ENCODE data around the gene CLIC3.
"Not testable (repeated sequence)": the region's sequence is repeated elsewhere in the genome, so short reads cannot be mapped to it uniquely, and the experiment has no call there.

The CLIC3 gene

DNA sequence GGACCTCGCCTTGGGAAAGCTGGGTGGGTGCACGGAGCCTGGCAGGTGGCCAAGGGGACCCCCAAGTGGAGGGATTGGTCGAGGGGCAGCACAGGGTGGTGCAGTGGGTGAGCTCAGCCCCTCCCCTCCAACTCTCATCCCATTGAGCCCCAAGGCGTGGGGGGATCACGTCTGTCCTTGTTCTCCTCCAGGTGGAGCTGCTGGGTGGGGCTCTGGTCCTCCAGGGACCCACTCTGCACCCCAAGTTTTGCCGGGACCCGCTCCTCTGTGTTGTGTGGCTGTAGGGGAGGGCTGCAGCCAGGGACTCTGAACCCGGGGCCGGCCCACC is 39.1 kb upstream of the CLIC3 start:
- peak overlapping the region; percentile 72 for H3K4me3 Mint-ChIP-seq
- H3K27ac Mint-ChIP-seq, result peak overlapping the region; percentile 79
- no peaks in the 10 kb centered on the region for H3K27me3 Mint-ChIP-seq (ENCODE audit: low read depth)
- H3K9me3 Mint-ChIP-seq, result no peaks in the 10 kb centered on the region
- no peak for DNase-seq (ENCODE audit: low spot score)
- no peaks in the 10 kb centered on the region for H3K36me3 Mint-ChIP-seq (ENCODE audit: low read depth)
- H3K4me1 Mint-ChIP-seq (ENCODE audit: low read depth), result peaks cover 24% of the 10 kb centered on the region

DNA sequence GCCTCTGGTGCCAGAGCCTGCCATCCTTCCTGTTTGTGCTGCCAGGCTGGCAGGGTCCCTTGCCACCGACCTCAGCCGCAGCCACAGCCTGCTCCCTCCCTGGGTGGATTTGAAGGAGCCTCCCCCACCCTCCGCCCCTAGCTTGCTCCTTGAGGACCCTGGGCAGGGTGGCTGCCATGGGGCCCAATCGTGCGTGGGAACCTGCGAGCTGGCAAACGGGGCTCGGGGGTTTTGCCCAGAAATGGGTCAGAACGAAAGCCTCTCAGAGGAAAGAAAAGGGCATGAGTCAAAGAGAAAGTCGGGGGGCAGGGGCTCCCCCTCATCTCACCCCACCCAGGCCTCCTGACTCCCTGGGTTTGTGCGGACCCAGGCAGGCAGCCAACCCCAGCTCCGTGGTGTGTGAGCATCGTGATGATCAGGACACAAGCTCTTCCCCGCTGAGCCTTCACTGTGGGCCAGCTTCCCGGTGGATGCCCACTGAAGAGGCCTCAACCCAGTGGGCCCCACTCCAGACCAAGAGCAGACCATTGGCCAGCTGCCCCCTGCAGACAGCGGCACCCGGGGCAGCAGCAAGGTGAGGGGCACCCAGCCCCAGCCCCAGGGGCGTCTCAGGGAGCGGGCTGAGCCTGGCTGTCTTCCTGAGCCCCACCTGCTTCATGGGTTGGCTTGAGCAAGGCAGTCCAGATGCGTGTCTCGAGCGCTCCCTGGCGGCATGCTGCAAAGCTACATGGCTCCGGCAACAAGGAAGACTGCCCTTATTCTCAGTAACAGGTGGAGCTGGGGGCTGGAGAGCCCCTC is 38.5 kb upstream of the CLIC3 start:
- Mint-ChIP-seq H3K27me3 (ENCODE audit: low read depth) (no peaks in the 10 kb centered on the region), H3K4me3 (peak overlapping the region; percentile 72), H3K36me3 (ENCODE audit: low read depth) (no peaks in the 10 kb centered on the region), H3K9me3 (no peaks in the 10 kb centered on the region), H3K4me1 (ENCODE audit: low read depth) (peaks cover 27% of the 10 kb centered on the region), H3K27ac (peak overlapping the region; percentile 79)
- DNase-seq (ENCODE audit: low spot score), result peak; percentile 80

DNA sequence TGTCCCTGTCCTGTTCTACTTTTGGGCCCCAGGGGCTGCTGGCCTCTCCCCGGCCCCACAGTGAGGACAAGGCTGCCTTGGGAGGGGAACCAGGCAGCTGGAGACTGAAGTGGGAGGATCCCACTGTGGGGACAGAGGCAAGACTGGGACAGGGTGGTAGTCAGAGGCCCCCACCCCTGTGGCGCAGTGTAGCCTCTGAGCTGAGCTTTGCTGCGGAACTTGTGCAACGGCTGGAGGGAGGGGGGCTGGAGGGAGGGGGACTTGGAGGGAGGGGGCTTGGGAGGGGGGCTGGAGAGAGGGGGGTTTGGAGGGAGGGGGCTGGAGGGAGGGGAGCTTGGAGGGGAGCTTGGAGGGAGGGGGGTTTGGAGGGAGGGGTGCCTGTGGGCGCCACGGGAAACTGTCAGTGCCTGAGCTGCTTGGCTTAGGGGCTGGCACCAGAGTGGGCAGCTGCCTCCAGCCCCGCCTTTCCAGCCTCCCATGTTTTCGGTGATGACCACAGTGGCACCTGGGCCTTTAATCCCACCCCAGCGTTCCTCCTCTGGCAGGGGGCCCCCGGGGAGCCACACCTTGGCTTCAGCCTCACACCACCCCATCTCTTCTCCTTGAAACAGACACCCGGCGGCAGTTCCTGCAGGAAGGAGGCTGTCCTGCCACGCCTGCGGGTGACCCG is 37.8 kb upstream of the CLIC3 start:
- no peak for DNase-seq (ENCODE audit: low spot score)
- H3K4me1 Mint-ChIP-seq (ENCODE audit: low read depth), result peaks cover 33% of the 10 kb centered on the region
- H3K36me3 Mint-ChIP-seq (ENCODE audit: low read depth), result no peaks in the 10 kb centered on the region
- H3K27ac Mint-ChIP-seq, result peak overlapping the region; percentile 79
- H3K4me3 Mint-ChIP-seq, result peak overlapping the region; percentile 72
- H3K27me3 Mint-ChIP-seq (ENCODE audit: low read depth), result no peaks in the 10 kb centered on the region
- no peaks in the 10 kb centered on the region for H3K9me3 Mint-ChIP-seq

DNA sequence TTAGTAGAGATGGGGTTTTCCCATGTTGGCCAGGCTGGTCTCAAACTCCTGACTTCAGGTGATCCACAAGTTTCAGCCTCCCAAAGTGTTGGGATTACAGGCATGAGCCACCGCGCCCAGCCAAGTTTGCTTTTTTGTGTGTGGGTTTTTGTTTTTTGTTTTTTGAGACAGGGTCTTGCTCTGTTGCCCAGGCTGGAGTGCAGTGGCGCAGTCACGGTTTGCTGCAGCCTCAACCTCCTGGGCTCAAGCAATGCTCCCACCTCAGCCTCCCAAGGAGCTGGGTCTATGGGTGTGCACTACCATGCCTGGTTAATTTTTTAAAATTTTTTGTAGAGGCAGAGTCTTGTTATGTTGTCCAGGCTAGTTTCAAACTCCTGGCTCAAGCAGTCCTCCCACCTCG is 37.1 kb upstream of the CLIC3 start:
- H3K27me3 Mint-ChIP-seq (ENCODE audit: low read depth); DNase-seq (ENCODE audit: low spot score); H3K4me3 Mint-ChIP-seq; H3K36me3 Mint-ChIP-seq (ENCODE audit: low read depth); H3K9me3 Mint-ChIP-seq: not testable (repeated sequence)
- Mint-ChIP-seq H3K4me1 (ENCODE audit: low read depth) (peaks cover 36% of the 10 kb centered on the region), H3K27ac (peak overlapping the region; percentile 55)

DNA sequence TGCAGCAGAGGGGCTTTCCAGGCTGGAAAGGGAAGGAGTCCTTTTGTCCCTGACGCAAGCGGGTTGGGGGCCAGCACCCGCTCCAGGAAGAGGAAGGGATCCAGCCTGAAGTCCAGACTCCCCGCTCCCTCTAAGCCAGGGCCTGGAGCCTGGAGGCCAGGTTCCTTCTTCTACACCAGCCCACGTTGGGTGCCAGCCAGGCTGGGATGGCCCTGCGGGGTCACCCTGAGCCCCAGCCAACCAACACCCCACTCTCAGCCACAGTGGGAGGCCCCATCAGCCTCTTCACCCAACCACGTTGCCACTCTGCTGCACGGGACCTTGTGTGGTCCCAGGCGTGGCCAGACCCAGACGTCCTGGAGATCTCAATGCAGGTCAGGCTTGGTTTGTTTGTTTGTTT is 36.5 kb upstream of the CLIC3 start:
- Mint-ChIP-seq H3K36me3 (ENCODE audit: low read depth) (no peaks in the 10 kb centered on the region), H3K27ac (peak overlapping the region; percentile 35), H3K9me3 (no peaks in the 10 kb centered on the region), H3K4me3 (no peak overlapping the region), H3K27me3 (ENCODE audit: low read depth) (no peaks in the 10 kb centered on the region), H3K4me1 (ENCODE audit: low read depth) (peaks cover 36% of the 10 kb centered on the region)
- DNase-seq (ENCODE audit: low spot score), result no peak

DNA sequence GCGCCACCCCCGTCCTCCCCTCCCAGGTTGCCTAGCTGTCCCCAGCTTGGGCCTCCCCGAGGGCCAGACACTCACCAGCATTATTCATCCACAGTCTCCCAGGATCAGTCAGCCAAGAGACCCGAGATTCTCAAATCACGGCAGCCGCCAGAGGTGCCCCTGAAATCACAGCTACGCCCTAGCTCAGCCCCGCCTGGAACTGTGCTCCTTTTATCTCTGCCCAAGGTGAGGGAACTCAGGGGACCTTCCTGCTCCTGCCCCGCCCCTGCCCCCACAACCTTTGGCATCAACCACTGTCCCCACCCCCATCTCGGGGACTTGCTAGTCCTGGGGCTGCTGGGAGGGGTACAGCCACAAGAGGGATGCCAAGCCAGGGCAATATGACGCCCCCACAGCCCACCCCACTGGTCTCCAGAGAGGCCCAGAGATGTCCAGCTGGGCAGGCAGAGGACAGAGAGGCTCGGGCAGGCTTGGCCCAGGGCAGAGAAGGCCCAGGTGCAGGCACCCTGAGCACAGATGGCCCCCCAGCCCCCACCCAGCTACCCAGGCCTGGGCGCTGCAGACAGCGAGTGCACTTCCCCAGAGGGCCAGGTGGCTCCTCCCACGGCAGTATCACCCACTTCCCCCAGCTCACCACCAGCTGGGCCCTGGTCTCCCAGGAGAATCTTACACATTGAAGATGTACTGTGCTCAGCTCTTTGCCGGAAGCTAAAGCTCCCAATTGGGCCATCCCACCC is 35.7 kb upstream of the CLIC3 start, which contains the start of gene FUT7:
Gene FUT7, minus strand, starts transcription at position 185 of the 737 bp plus-strand sequence. Its CDS starts 97 bp downstream, at position 88.
- Mint-ChIP-seq H3K4me1 (ENCODE audit: low read depth) (peaks cover 36% of the 10 kb centered on the region), H3K9me3 (no peaks in the 10 kb centered on the region), H3K27ac (no peak within 1 kb of the TSS), H3K27me3 (ENCODE audit: low read depth) (no peaks in the 10 kb centered on the region), H3K36me3 (ENCODE audit: low read depth) (no peaks in the 10 kb centered on the region), H3K4me3 (peak within 1 kb of the TSS; percentile 2)
- DNase-seq (ENCODE audit: low spot score), result no peak

DNA sequence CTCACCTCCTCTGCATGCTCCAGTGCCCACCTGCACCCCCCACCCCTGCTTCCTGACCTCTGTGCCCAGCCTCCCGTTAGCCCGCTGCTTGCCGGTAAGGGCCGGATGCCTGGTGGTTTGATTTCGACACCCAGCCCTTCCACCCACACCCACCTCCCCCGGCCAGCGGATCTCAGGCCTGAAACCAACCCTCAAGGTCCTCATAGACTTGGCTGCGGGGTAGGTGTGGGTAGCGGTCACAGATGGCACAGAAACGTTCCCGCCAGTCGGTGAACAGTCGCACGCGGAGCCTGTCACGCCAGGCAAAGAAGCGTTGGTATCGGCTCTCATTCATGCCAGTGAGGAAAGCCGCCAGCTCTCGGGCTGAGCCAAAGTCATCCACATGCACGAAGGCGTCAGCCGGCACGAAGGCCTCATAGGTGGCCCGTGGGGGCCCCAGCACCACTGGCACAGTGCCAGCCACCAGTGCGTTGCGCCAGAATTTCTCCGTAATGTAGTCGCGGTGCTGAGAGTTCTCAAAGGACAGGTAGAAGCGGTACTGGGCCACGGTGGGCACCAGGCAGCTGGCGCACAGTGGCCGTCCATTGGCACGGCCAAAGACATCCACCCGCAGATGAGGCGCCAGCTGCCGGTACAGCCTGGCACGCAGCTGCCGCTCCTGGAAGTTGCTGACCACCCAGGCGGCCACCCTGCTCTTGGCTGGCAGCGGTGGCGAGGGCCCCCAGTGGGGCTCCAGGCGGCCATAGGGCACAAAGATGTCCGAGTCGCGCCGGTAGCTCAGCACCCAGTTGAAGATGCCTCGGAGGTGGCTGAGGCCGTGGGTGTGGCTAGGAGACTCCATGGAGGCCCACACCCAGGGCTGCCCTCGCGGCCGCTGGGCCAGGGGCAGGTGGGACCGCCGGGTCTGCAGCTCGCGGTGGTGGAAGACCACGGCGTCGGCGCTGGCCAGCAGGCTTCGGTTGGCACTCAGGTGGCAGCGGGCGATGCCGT is 34.5 kb upstream of the CLIC3 start:
- H3K9me3 Mint-ChIP-seq, result no peaks in the 10 kb centered on the region
- H3K36me3 Mint-ChIP-seq (ENCODE audit: low read depth), result no peaks in the 10 kb centered on the region
- no peaks in the 10 kb centered on the region for H3K27me3 Mint-ChIP-seq (ENCODE audit: low read depth)
- H3K27ac Mint-ChIP-seq, result peak overlapping the region; percentile 67
- H3K4me3 Mint-ChIP-seq, result peak overlapping the region; percentile 50
- peak; percentile 49 for DNase-seq (ENCODE audit: low spot score)
- H3K4me1 Mint-ChIP-seq (ENCODE audit: low read depth), result peaks cover 36% of the 10 kb centered on the region

DNA sequence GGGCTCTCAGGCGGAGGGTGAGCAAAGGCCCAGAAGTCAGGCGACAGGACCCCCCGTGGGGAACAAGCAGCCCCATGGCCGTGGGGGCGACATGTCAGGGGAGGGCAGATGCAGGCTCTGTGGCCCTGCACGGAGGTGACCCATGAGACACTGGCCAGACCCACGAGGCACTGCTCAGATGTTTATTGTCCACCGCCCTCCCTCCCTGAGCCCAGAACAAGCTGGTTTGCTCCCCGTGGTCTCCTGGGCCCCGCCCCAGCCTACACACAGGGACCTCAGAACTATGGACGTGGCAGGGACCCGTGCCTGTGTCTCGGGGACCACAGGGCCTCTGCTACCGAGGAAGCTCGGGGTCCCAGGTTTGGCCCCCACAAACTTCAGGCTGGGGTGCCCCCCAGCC is 33.6 kb upstream of the CLIC3 start:
- H3K4me1 Mint-ChIP-seq (ENCODE audit: low read depth), result peaks cover 33% of the 10 kb centered on the region
- peak overlapping the region; percentile 77 for H3K4me3 Mint-ChIP-seq
- no peaks in the 10 kb centered on the region for H3K27me3 Mint-ChIP-seq (ENCODE audit: low read depth)
- no peaks in the 10 kb centered on the region for H3K9me3 Mint-ChIP-seq
- H3K36me3 Mint-ChIP-seq (ENCODE audit: low read depth), result no peaks in the 10 kb centered on the region
- no peak for DNase-seq (ENCODE audit: low spot score)
- H3K27ac Mint-ChIP-seq, result no peak overlapping the region

DNA sequence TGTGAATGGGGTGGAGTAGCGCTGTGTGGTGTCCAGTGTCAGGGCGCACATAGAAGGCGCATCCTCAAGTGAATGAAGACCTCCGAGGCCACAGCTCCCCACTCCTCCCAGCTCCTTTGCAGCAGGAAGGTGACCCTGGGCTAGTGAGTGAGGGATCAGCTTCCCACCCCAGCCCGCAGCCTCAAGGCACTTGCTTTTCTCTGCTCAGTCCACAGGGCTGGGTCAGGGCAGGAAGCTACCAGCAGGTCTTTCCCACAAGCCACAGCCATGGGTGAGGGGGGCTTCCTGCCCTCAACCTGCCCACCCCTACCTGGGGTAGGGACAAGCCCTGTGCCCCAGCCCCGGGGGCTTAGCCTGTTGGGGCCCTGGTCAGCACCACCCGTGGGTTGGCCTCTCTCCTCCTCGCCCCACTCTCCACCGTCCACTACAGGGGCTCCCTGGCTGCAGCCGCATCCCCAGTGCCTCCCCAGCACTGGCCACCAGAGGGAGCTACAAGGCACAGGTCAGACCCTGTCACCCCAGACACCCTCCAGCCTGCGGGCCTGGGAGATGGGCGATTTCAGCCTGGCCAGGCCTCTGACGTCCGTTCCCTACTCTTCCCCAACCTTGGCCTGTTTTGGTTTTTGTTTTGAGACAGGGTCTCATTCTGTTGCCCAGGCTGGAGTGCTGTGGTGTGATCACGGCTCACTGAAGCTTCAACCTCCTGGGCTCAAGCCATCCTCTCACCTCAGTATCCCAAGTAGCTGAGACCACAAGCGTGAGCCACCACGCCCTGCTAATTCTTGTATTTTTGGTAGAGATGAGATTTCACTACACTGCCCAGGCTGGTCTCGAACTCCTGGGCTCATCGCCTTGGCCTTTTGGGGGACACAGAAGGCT is 32.9 kb upstream of the CLIC3 start:
- H3K4me1 Mint-ChIP-seq (ENCODE audit: low read depth), result peaks cover 26% of the 10 kb centered on the region
- H3K27me3 Mint-ChIP-seq (ENCODE audit: low read depth), result no peaks in the 10 kb centered on the region
- H3K9me3 Mint-ChIP-seq, result no peaks in the 10 kb centered on the region
- peak overlapping the region; percentile 74 for H3K27ac Mint-ChIP-seq
- H3K36me3 Mint-ChIP-seq (ENCODE audit: low read depth), result no peaks in the 10 kb centered on the region
- H3K4me3 Mint-ChIP-seq, result peak overlapping the region; percentile 77
- DNase-seq (ENCODE audit: low spot score), result peak; percentile 69

DNA sequence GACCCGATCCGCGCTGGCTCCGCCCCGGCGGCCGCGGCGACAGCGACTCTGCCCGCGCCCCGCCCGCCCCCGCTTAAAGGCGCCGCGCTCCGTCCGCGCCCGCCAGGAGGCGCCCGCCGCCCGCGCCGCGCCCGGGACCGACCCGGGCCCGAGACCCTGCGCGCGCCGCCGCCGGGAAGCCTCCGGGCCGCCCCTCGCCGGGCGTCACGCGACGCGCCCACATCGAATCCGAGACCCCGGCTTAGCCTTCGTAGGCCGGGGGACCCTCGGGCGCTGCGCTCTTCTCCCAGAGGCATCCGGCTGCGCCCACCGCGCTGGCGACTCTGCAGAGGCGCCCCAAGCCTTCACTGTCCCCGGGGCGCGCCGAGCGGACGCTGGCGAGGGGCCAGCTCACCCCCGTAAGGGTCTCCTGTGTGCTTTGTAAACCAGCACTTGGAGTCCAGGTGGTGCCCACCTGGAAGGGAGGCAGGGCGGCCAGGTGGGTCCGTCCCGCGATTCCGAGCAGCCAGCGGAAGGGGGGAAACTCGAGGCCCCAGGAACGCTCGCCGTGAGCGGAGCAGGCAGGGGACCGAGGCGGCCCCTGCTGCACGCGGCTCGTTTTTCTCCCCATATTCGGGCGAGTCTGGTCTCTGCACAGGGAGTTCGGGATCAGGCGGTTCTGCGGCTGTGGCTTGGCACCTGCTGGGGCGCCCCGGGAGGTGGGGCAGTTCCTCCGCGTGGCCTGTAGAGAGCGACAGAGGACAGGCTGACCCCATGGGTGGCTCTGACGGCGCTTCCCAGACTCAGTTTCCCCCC is 32.1 kb upstream of the CLIC3 start:
- H3K27me3 Mint-ChIP-seq (ENCODE audit: low read depth), result no peaks in the 10 kb centered on the region
- no peaks in the 10 kb centered on the region for H3K9me3 Mint-ChIP-seq
- peak overlapping the region; percentile 74 for H3K4me3 Mint-ChIP-seq
- H3K36me3 Mint-ChIP-seq (ENCODE audit: low read depth), result no peaks in the 10 kb centered on the region
- H3K4me1 Mint-ChIP-seq (ENCODE audit: low read depth), result peaks cover 22% of the 10 kb centered on the region
- DNase-seq (ENCODE audit: low spot score), result peak; percentile 78
- no peak overlapping the region for H3K27ac Mint-ChIP-seq

DNA sequence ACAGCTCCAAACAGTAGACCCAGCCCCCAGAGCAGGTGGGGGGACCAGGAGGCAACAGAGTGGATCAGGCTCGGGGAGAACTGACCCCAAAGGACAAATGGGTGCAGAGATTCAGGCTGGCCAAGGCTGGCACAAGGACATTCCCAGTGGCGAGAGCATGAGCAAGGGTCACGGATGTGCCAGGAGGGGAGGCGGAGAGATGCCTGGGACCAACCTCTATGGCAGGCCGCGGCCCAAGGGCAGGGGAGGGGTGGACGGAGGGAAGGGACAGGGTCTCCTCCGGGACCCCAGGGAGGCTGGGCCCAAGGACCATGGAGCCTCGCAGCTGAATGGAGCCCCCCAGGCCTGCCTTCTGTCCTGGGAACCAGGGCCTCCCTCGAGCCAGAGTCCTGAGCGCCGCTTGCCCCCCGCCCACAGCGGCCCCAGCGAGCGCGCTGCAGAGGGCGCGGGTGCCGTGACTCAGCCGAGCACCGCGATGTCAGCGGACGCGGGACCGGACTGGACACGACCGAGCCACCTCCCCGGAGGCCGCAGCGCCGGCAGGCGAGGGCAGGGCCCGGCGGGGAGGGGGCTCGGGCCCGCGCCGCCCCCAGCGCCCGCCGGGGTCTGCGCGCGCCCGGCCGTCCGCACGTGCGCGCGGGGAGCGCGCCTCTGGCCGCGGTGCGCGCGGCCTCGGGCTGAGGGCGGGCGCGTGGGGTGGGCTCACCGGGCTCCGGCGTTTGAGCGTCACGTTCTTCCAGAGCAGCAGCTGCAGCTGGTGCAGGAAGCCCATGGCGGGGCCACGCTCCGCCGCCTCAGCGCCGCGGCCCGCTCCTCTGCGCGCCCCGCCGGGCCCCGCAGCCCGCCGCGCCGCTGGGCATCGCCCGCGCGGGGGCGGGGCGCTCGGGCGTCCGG is 31.2 kb upstream of the CLIC3 start, which contains the start of gene ABCA2:
Gene ABCA2, minus strand, starts transcription at position 869 of the 894 bp plus-strand sequence. Its CDS starts 97 bp downstream, at position 772.
- Mint-ChIP-seq H3K4me3 (peak within 1 kb of the TSS; percentile 81), H3K9me3 (no peaks in the 10 kb centered on the region), H3K27me3 (ENCODE audit: low read depth) (no peaks in the 10 kb centered on the region), H3K36me3 (ENCODE audit: low read depth) (no peaks in the 10 kb centered on the region), H3K4me1 (ENCODE audit: low read depth) (peaks cover 21% of the 10 kb centered on the region), H3K27ac (peak within 1 kb of the TSS; percentile 71)
- DNase-seq (ENCODE audit: low spot score), result no peak
